Stimulated activated CD8-positive, alpha-beta memory T cell treated with anti-CD3 and anti-CD28 coated beads, Interleukin-2, amount 100 ng/mL, for 1 hour (primary cell): ENCODE results near the gene CHRNA4.
"Not testable (repeated sequence)": the region's sequence is repeated elsewhere in the genome, so short reads cannot be mapped to it uniquely, and the experiment has no call there.

Experiments
- DNase-seq, 2 donors: peaks; one replicate each; pipeline ENCODE4 v3.0.0-alpha.2; 2020; ENCODE audit warnings: low read depth in 2 of 2

CHRNA4 gene

GRCh38 chr20:63335060-63335459 is 26.1 kb downstream of the CHRNA4 start:
- DNase-seq: not testable (repeated sequence)

GRCh38 chr20:63334356-63334755 is 26.8 kb downstream of the CHRNA4 start:
- no peak for DNase-seq

GRCh38 chr20:63333241-63333836 is 27.8 kb downstream of the CHRNA4 start:
- no peak for DNase-seq

GRCh38 chr20:63332488-63333240 is 28.5 kb downstream of the CHRNA4 start:
- no peak for DNase-seq

GRCh38 chr20:63331741-63332400 is 29.3 kb downstream of the CHRNA4 start:
- no peak for DNase-seq

- DNase-seq: no peak
Observed at GRCh38 chr20:63330940-63331339, 30.2 kb downstream of the CHRNA4 start.

GRCh38 chr20:63330084-63330760 is 30.9 kb downstream of the CHRNA4 start:
- DNase-seq: no peak

GRCh38 chr20:63329331-63330083 is 31.6 kb downstream of the CHRNA4 start:
- DNase-seq: no peak

- DNase-seq: no peak
Observed at GRCh38 chr20:63328718-63329275, 32.4 kb downstream of the CHRNA4 start.

GRCh38 chr20:63328026-63328700 is 33.0 kb downstream of the CHRNA4 start:
- DNase-seq: no peak

GRCh38 chr20:63327231-63327745 is 33.9 kb downstream of the CHRNA4 start:
- no peak for DNase-seq

GRCh38 chr20:63326314-63327230 is 34.6 kb downstream of the CHRNA4 start:
- no peak for DNase-seq

GRCh38 chr20:63325554-63326313 is 35.4 kb downstream of the CHRNA4 start:
- no peak for DNase-seq

- DNase-seq: no peak
Observed at GRCh38 chr20:63325021-63325471, 36.1 kb downstream of the CHRNA4 start.

GRCh38 chr20:63323357-63323981 is 37.7 kb downstream of the CHRNA4 start:
- DNase-seq: no peak

GRCh38 chr20:63322933-63323273 is 38.2 kb downstream of the CHRNA4 start:
- no peak for DNase-seq

- DNase-seq: no peak
Observed at GRCh38 chr20:63322146-63322932, 38.8 kb downstream of the CHRNA4 start.
